Upper lobe of left lung (tissue), 6 donors: Measurements from ENCODE around the gene RETN. TPM values are rescaled to one million over a fixed set of nuclear protein-coding genes. Genes with fewer than 3 reads are reported as not detected.

ENCODE experiments used
- ATAC-seq, 2 donors: fragments of 200-7000 bp; cut with Tn5 transposase; one replicate each; pipeline ENCODE4 v1.9.1; 2022; ENCODE audit warnings: mild to moderate bottlenecking in 2 of 2, moderate library complexity in 2 of 2; ENCODE audit not compliant: low FRiP score in 2 of 2
- DNase-seq, 2 donors: peaks; one replicate each; pipeline ENCODE4 v3.0.0-alpha.2; 2019 to 2020
- H3K27ac ChIP-seq, 4 donors: fragments of 200-600 bp; sonication (generic); one replicate each; pipeline ENCODE4 v1.5.1; 2016 to 2019
- H3K27me3 ChIP-seq, 4 donors: fragments of 200-600 bp; sonication (generic); one replicate each; pipeline ENCODE4 v1.5.1; 2017 to 2019
- H3K36me3 ChIP-seq, 4 donors: fragments of 200-600 bp; sonication (generic); one replicate each; pipeline ENCODE4 v1.5.1; 2016 to 2019
- H3K4me1 ChIP-seq, 4 donors: fragments of 200-600 bp; sonication (generic); one replicate each; pipeline ENCODE4 v1.5.1; 2018 to 2019
- H3K4me3 ChIP-seq, 4 donors: fragments of 200-600 bp; sonication (generic); one replicate each; pipeline ENCODE4 v1.5.1; 2017 to 2019; ENCODE audit warnings: mild to moderate bottlenecking in 2 of 4, moderate library complexity in 1 of 4
- H3K9me3 ChIP-seq, 4 donors: fragments of 200-600 bp; sonication (generic); one replicate each; pipeline ENCODE4 v1.5.1; 2018 to 2019
- EP300 ChIP-seq, 4 donors: sonication (generic); formaldehyde crosslinking; IDR thresholded peaks; one replicate each; pipeline ENCODE4 v1.5.1; 2017; ENCODE audit warnings: antibody characterized with exemption in 4 of 4, control low read depth in 2 of 4
- POLR2A ChIP-seq, 4 donors: fragments of 450-650 bp; IDR thresholded peaks; one replicate each; pipeline ENCODE4 v1.5.1; 2016 to 2017; ENCODE audit warnings: antibody characterized with exemption in 4 of 4, mild to moderate bottlenecking in 2 of 4
- POLR2AphosphoS5 ChIP-seq, 2 donors: sonication (generic); formaldehyde crosslinking; IDR thresholded peaks; one replicate each; pipeline ENCODE4 v1.5.1; 2017; ENCODE audit warnings: antibody characterized with exemption in 2 of 2
- WGBS, 2 donors: methylation state at CpG; one replicate each; pipeline ENCODE4 v1.1.5; 2017 to 2018; 5-methylcytosine and 5-hydroxymethylcytosine counted together
- total RNA-seq, 6 donors: library from RNA; depleted of rRNA in 4 of 6; stranded (reverse); fragments of >200 nt in 4 of 6; gene quantifications; one replicate each; pipeline versions ENCODE4 v1.1.0 to v1.2.1, GENCODE V29; 2016 to 2021
- TF ChIP-seq, protein P1 (sequence below), 6 experiments: fragments of 450-650 bp in 4 of 6; fragments of 200-600 bp in 2 of 6; sonication (generic) in 2 of 6; IDR thresholded peaks; one replicate each; pipeline ENCODE4 v1.5.1; 2016 to 2019; ENCODE audit warnings: antibody characterized with exemption in 6 of 6
- donor health status: DM: no; HTN: no; CAD: no; lungs with moderate emphysema.
- donor health status: DM: no; HTN: yes; CAD: no; lungs with severe emphysema.

RETN gene
- total RNA-seq, 6 donors from 2014 or later = 2.5 to 59.2 (median 13.8) TPM

DNA sequence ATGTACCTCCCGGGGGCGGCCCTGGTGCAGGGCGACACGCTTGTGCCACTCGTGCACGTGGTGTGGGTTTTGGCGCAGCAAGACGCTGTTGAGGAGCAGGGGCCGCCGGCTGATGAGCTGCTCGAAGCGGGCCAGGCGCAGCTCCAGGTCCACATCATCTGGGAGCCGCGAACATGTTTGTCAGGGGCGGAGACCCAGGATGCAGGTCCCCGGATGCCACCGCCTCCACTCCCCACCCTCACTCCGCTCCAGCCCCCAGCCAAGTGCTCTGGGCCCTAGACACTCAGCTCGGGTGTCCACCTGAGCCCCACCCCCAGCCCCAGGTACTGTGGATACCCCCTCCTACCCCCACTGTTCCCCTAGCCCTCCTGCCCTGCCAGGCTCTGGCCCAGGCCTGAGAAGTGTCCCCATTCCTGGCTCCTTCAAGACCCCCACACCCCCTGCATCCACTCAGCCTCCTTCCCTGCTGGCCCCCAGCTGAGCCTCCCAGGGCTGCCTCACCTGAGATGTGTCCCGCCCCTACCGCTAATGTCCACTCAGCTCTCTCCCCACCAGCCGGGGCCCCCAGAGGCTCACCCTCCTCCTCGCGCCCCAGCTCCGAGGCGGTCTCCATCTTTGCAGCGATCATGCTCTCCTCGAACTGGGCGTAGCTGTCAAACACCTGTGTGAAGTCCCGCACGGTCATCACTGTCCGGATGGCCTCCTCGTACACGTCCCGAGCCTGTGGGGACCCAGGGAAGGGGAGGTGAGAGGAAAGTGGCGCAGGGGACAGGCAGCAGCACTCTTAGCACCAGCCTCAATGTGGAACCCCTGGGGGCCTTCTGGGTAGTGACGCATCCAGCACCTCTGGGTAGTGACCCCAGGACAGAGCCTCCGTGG lies 44.9 kb upstream of the RETN start:
- Histone ChIP-seq H3K27ac (no peak overlapping the region), H3K4me1 (peaks cover 22 to 36% (median 30%) of the 10 kb centered on the region in 4 donors), H3K27me3 (no peaks in the 10 kb centered on the region), H3K4me3 (no peak overlapping the region), H3K36me3 (peaks cover 23 to 85% (median 76%) of the 10 kb centered on the region in 4 donors), H3K9me3 (no peaks in the 10 kb centered on the region)
- TF ChIP-seq POLR2AphosphoS5 (IDR thresholded peaks at IDR 0.05) (no peak), EP300 (IDR thresholded peaks at IDR 0.05) (no peak), POLR2A (IDR thresholded peaks at IDR 0.05) (no peak)
- TF ChIP-seq, protein P1, sequence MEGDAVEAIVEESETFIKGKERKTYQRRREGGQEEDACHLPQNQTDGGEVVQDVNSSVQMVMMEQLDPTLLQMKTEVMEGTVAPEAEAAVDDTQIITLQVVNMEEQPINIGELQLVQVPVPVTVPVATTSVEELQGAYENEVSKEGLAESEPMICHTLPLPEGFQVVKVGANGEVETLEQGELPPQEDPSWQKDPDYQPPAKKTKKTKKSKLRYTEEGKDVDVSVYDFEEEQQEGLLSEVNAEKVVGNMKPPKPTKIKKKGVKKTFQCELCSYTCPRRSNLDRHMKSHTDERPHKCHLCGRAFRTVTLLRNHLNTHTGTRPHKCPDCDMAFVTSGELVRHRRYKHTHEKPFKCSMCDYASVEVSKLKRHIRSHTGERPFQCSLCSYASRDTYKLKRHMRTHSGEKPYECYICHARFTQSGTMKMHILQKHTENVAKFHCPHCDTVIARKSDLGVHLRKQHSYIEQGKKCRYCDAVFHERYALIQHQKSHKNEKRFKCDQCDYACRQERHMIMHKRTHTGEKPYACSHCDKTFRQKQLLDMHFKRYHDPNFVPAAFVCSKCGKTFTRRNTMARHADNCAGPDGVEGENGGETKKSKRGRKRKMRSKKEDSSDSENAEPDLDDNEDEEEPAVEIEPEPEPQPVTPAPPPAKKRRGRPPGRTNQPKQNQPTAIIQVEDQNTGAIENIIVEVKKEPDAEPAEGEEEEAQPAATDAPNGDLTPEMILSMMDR (IDR thresholded peaks at IDR 0.05) = no peak
- DNase-seq (no peak), ATAC-seq (no peak)
- 95 to 98% methylated on average over 28 to 33 of the region's 39 CpGs for WGBS, 2 donors

DNA sequence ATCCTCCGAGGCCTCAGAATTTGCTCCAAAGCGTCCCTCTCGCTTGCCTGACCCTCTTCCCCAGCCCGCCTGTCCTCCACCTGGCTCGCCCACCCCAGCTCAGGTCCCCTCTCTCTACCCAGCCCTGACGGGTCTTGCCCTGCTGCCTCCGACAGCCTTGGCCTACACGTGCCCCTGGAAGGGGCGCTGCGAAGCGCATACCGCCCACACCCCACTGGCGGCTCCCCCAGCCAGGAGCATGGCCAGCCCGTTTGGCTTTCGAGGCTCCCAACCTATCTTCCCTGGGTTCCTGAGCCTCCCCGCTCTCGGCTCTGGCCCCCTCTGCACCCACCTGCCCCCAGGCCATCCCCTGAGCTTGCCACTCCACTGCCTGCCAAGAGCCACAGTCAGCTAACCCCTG lies 44.0 kb upstream of the RETN start:
- TF ChIP-seq EP300 (IDR thresholded peaks at IDR 0.05) (no peak), POLR2A (IDR thresholded peaks at IDR 0.05) (no peak)
- TF ChIP-seq, protein P1 (IDR thresholded peaks at IDR 0.05) = no peak
- WGBS, 2 donors = 94% methylated on average over 12 to 16 of the region's 17 CpGs
- no peak for DNase-seq

DNA sequence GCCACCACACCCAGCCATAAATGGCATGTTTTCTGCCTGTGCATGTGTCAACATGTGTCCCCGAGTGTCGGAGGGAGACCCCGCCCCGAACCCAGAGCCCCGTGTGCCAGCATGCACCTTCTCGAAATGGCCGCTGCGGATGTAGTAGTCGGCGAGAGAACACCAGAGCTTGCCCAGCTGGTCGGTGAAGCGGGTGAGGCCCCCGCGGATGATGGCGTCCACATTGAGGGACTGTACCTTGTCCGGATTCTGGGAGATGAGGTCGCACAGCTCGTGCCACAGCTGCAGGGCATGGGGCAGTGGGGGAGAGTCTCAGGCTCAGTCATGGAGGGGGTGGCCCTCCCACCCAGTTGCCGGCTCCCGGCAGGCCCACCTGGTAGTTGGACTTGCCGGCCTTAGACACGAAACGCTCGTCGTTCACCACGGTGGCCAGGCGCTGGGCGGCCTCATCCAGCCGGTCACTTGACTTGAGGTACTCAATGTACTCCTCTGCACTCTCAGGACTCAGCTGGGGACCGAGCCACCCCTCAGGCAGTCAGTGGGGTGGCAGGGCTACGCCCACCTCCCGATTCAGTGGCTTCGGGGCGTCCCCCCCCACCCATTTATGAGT lies 43.0 kb upstream of the RETN start:
- Histone ChIP-seq H3K27me3 (no peaks in the 10 kb centered on the region), H3K4me1 (peaks cover 24 to 34% (median 27%) of the 10 kb centered on the region in 4 donors), H3K36me3 (peaks cover 18 to 66% (median 59%) of the 10 kb centered on the region in 4 donors), H3K27ac (no peak overlapping the region), H3K4me3 (no peak overlapping the region), H3K9me3 (no peaks in the 10 kb centered on the region)
- ATAC-seq (no peak), DNase-seq (peak in 1 of 2 donors; percentile 80)
- 97 to 100% methylated on average over 3 to 34 of the region's 34 CpGs for WGBS, 2 donors
- no peak for TF ChIP-seq POLR2AphosphoS5 (IDR thresholded peaks at IDR 0.05)
- TF ChIP-seq EP300 (IDR thresholded peaks at IDR 0.05) = no peak
- TF ChIP-seq, protein P1 (IDR thresholded peaks at IDR 0.05) = no peak
- TF ChIP-seq POLR2A (IDR thresholded peaks at IDR 0.05) = no peak

More for the DNA sequence above, 44.0 kb upstream of the RETN start:
- peaks cover 23 to 77% (median 70%) of the 10 kb centered on the region in 4 donors for H3K36me3 ChIP-seq
- H3K27me3 ChIP-seq = no peaks in the 10 kb centered on the region
- H3K4me3 ChIP-seq = no peak overlapping the region
- H3K9me3 ChIP-seq = no peaks in the 10 kb centered on the region
- H3K4me1 ChIP-seq = peaks cover 22 to 34% (median 28%) of the 10 kb centered on the region in 4 donors
- no peak for ATAC-seq
- H3K27ac ChIP-seq = no peak overlapping the region

DNA sequence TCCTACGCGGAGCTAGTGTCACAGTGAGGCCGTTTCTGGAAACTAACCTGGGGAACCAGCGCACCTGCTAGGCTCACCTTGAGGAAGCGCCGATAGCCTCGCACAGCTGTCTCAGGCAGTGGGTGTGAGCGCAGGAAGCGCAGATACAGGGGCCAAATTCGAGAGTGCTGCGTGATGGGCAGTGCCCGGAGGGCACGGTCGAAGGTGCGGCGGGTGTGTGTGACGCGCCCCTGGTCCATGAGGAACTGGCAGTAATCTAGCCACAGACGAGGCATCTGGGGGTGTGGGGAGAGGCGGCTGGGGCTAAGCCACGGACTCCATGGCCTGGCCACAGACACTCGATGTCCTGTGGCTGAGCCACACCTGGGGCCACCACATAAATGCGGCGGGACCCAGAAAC lies 41.7 kb upstream of the RETN start:
- H3K27me3 ChIP-seq = no peaks in the 10 kb centered on the region
- H3K36me3 ChIP-seq = peaks cover 9 to 61% (median 47%) of the 10 kb centered on the region in 4 donors
- H3K4me3 ChIP-seq = no peak overlapping the region
- 97% methylated on average over 16 to 24 of the region's 24 CpGs for WGBS, 2 donors
- no peak overlapping the region for H3K27ac ChIP-seq
- no peak for ATAC-seq
- peaks cover 28 to 40% (median 32%) of the 10 kb centered on the region in 4 donors for H3K4me1 ChIP-seq
- DNase-seq = no peak
- H3K9me3 ChIP-seq = no peaks in the 10 kb centered on the region
- TF ChIP-seq EP300 (IDR thresholded peaks at IDR 0.05) (no peak), POLR2AphosphoS5 (IDR thresholded peaks at IDR 0.05) (no peak), POLR2A (IDR thresholded peaks at IDR 0.05) (no peak)
- TF ChIP-seq, protein P1 (IDR thresholded peaks at IDR 0.05) = no peak
